Forelimb muscle (tissue), 1 donor: ENCODE measurements around the gene DLGAP3. TPM values are rescaled to one million over a fixed set of nuclear protein-coding genes. Genes with fewer than 3 reads are reported as not detected.
"Not testable (repeated sequence)": the region's sequence is repeated elsewhere in the genome, so short reads cannot be mapped to it uniquely, and the experiment has no call there.

Experiments used
- DNase-seq: peaks from one replicate; pipeline ENCODE4 v3.0.0-alpha.2; 2013; ENCODE audit warnings: low read depth
- polyA plus RNA-seq: library from polyadenylated mRNA; unstranded; fragments of 120-200 nt; gene quantifications from one replicate; pipeline ENCODE4 v1.2.1, GENCODE V29; 2013; ENCODE audit not compliant: insufficient read length

The DLGAP3 gene
- polyA plus RNA-seq, 1 donor: 0.16 TPM

DNA sequence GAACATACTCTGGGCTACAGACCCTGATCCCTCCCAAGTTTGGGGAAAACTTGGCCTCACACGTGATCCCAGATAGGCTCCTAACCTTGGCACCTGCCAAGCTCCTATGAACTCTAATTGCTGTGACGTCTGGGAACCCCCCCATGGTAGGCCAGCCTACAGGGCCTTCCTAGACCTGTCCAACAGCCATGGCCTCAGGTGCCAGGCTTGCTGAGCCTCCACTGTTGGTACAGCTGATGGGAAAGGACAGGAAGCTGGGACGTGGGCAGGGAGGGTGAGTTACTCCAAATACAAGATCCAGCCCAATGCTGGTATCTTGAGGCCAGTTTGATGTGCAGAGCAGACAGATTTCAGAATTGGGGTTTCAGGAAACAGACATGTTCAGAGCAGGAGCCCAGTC is 89.0 kb downstream of the DLGAP3 start:
- DNase-seq: no peak

DNA sequence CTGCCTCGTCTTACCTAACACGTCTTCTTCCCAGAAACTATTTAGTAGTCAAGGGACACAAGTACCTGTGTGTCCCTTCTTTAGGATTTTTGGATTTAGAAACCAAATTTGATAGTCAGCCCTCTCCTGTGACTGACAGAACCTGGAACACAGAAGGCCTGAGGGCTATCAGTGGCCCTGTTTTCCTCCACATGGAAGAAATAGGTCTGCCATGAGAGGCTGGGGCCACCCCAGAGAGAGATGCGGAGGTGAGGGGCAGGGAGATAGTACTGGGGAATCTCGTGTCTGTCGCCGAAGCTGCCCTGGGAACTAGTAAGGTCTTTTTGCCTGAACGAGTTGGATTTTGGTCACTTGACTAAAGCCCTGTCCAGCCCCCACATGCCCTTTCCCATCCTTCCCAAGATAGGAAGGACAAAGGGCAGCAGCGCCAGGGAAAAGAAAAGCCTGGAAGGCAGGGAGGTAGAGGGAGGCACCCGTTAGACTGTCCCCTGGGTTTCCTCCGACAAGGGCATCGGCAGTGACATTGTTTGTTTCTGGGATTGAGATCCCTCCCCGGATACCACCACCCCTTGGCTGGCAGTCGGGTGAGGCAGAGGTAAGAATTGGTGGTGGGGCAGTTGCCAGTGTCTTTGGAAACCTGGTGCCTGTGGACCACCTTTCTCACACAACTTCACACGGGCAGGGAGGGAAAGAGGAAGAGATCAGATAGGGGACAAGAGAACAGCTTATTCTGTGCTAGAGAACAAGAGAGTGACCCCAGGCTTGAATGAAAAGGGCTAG is 89.7 kb downstream of the DLGAP3 start:
- no peak for DNase-seq

DNA sequence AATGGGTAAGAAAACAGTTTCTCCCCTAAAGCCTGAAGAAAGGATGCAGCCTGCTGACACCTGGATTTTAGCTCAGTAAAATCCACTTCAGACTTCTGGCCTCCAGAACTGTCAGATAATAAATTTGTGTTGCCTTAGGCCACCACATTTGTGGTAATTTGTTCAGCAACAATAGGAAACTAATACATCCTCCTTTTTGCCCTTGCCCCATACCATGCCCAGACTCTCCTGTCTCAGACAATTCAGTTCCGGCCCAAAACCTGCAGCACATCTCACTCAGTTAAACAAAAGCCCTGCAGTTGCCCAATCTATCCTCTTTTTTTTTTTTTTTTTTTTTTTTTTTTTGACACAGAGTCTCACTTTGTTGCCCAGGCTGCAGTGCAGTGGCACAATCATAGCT is 95.7 kb downstream of the DLGAP3 start:
- DNase-seq: no peak

DNA sequence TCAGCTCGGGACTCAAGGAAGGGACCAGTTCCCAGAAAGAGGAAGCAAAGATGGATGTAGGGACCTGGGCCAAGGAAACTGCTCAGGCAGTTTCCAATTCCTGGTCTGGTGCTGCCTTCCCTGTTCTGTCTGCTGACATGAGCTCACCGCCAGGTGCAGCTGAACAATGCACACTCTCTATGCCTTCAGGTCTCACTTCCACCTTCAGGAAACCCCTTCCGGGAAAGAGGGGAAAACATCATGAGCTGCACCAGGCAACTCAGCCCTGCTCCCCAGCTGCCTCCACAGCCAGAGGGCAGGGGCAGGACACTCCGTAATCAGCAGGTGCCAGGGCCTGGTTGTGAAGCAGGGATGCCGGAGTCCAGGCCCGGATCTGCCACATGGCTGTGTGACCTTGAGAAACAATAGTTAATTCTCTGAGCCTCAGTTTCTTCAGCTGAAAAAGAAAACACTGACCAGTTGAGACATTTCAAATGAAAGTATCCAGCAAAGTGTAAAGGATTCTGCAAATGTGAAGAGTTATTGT is 97.7 kb downstream of the DLGAP3 start:
- DNase-seq: no peak

DNA sequence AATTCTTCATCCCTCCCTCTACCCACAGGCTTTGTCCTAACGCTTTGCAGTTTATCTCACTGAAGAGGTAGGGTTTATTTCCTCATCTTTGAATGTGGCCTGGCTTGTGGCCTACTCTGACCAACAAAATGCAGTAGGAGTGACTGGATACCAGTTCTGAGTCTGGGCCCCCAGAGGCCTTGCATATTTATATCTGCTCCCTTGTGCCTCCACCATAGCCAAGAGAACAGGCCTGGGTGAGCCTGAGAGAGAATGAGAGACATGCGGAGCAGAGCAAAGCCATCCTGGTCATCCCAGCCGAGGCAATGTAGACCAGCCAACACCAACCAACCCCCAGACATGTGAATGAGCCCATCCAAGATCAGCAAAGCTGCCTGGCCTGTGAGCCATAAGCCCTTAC is 100.2 kb downstream of the DLGAP3 start:
- no peak for DNase-seq

DNA sequence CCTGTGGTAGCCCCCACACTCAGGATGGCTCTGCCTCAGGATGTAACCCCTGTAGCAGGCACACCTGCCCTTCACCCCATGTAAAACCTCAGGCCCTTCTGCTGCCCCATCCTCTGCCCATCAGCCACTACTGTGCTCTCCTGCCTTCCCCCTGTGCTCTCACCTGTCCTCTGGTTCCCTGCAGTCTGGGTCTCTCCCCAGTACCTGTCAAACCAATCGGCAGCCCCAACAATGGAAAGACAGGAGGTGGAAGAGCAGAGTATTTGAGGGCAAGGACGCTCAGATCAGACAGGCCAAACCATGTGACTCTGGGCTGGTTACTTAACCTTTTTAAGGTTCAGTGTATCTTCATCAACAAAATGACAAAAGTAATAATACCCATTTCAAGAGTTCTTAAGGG is 100.8 kb downstream of the DLGAP3 start:
- DNase-seq: no peak

DNA sequence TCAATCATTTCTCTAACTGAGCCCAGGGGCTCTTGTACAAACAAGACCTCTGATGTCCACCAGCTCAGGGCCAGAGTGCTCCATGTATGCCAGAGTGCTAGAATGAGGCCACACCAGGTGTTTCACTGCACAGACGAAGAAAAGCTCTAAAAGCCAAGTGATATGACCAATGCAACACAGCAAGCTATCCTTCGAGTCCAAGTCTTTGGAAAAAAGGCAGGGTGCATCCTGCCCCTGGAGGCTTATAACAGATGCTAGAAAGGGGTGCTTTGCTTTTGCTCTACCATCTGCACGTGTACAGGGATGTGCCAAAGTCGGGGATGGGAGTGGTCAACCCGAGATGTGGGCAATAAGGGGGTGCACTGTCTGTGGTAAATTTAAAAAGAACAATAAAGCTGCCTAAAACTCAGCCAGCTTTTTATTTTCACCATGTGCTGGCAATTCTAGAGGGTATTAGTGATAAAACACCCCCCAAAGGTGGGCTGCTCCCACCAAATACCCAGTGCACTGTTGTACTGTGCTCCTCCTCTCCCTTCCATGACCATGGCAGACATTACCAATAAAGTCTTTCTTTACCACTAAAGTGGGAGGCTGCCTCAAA is 102.0 kb downstream of the DLGAP3 start:
- no peak for DNase-seq

DNA sequence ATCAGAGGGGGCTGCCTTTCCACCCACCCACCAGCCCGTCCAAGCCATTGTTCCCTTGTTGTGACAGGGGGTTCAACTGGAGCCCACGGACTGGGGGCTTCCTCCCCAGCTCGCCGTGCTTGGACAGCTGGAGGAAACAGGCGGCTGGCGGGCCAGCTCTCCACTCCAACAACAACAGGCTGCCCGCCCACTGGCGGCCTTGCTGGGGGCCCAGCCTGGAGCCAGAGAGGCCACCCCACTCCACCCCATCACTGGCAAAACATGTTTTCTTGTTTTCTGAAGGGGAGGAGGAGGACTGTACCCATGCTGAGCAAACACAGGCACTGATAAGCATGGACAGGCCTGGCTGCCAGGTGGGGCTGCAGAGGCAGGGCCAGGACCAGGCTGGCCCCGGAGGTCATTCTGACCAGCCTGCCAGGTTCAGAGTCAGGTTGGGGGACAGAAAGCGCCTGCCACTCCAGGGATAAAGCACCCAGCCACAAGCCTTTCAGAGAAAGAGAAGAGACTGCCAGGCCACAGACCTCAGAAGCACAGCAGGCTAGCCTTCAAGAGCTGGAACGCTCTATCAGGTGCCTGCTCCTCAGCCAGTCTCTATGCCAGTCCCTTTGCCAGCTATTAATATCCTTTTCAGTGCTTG is 103.9 kb downstream of the DLGAP3 start:
- no peak for DNase-seq

DNA sequence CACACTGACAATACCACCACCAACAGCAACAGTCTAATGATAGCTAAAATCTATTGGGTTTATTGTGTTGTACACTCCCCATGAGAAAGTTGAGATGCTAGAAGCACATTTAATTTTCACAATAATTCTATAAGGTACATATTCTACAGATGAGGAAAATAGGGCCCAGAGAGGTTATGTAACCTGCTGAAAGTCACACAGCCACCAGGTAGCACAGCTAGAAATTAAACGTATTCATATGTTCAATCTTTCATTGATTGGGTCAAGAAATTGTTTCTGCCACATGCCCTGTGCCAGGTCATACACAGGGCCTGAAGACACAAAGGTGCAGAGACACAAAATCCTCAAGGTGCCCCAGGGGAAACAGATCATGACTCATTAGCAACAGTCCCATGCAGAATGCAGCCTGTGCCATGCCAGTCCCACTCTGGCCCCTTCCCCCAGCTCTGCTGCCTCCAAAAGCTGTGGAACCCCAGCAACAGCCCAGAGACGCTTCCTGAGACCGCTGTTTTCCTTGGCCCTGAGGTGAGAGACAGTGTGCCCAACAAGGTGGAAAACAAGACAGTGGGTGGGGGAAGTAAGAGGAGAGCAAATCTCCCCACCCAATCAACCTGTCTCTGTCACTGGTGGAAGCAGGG is 104.5 kb downstream of the DLGAP3 start:
- no peak for DNase-seq

DNA sequence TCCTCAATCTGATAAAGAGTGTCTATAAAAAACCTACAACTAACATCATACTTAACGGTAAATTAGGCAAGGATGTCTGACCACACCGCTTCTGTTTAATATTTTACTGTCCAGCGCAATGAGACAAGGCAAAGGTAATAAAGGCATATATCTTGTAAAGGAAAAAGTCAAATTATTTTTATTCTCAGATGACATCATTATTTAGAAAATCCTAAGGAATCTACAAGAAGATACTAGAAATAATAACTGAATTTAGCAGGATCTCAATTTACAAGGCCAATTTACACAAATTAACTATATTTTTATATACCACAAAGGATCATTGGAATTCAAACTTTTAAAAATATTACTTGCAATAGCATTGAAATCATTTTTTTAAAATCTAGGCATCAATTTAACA is 107.2 kb downstream of the DLGAP3 start:
- no peak for DNase-seq

DNA sequence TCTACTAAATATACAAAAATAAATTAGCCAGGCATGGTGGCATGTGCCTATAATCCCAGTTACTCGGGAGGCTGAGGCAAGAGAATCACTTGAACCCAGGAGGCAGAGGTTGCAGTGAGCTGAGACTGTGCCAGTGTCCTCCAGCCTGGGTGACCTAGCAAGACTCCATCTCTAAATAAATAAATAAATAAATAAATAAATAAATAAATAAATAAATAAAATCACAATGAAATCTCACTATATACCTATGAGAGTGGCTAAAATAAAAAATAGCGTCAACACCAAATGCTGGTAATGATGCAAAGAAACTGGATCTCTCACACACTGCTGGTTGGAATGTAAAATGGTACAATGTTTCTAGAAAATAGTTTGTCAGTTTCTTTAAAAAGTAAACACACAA is 110.6 kb downstream of the DLGAP3 start:
- DNase-seq: not testable (repeated sequence)

DNA sequence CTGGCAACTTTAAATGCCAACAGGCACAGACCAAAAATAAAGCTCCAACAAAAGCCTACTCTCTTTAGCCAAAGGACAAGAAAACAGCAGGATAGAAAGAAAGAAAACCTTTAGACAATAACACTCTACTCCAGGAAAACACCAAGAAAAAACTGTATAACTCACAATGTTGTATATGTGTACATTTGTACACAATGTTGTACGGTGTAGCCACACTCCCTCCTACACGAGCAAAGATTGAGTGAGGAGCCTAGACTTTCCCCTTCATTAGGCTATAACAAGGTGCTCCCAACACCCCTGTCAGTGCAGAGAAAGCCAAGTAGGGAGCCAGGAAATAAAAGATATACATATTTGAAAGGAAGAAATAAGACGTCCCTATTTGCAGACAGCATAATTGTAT is 112.7 kb downstream of the DLGAP3 start:
- no peak for DNase-seq

DNA sequence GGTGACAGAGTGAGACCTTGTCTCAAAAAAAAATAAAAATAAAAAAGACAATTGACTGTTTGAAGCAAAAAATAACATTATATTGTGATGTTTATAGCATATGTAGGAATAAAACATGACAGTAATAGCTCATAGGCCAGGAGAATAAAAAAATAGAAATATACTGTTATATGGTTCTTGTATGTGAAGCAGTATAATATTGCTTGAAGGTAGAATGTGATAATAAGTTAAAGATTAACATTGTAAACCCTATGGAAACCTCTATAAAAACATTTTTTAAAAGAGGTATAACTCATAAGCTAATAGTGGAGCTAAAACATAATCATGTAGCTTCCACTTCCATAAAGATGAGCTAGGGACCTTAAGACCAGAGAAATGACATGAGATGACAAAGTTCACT is 113.1 kb downstream of the DLGAP3 start:
- no peak for DNase-seq

Other genes with a start within 250 kb of the DLGAP3 start
- 0.16 TPM for gene GJB5, start 174.6 kb downstream of the DLGAP3 start, polyA plus RNA-seq
- 0.08 TPM for gene GJB4, start 169.9 kb downstream of the DLGAP3 start, polyA plus RNA-seq
- not detected for gene GJB3, start 148.4 kb downstream of the DLGAP3 start, polyA plus RNA-seq
- gene GJA4, start 136.7 kb downstream of the DLGAP3 start, polyA plus RNA-seq: 35.0 TPM
- gene SMIM12, start 69.9 kb downstream of the DLGAP3 start, polyA plus RNA-seq: 23.3 TPM
- gene TMEM35B, start 55.7 kb upstream of the DLGAP3 start, polyA plus RNA-seq: 19.2 TPM
- gene ZMYM6, start 102.3 kb upstream of the DLGAP3 start, polyA plus RNA-seq: 9.2 TPM
- gene ZMYM1, start 149.7 kb upstream of the DLGAP3 start, polyA plus RNA-seq: 11.3 TPM